GM18520 (cell line): Measurements from ENCODE around the gene PHLPP1.
"Not testable (repeated sequence)": the region's sequence is repeated elsewhere in the genome, so short reads cannot be mapped to it uniquely, and the experiment has no call there.

Experiments used
- ATAC-seq: cut with Tn5 transposase; IDR thresholded peaks from one replicate; pipeline ENCODE4 v1.9.1; 2021; ENCODE audit not compliant: unreplicated experiment

The PHLPP1 gene

GRCh38 chr18:62807396-62807795, 92.1 kb downstream of the PHLPP1 start:
- ATAC-seq, result no peak

GRCh38 chr18:62808123-62808522, 92.8 kb downstream of the PHLPP1 start:
- no peak for ATAC-seq

- ATAC-seq, result not testable (repeated sequence)
Measured at GRCh38 chr18:62809445-62809844, 94.1 kb downstream of the PHLPP1 start.

GRCh38 chr18:62809900-62810299, 94.6 kb downstream of the PHLPP1 start:
- no peak for ATAC-seq

GRCh38 chr18:62810682-62811081, 95.3 kb downstream of the PHLPP1 start:
- no peak for ATAC-seq

- ATAC-seq, result no peak
Measured at GRCh38 chr18:62811674-62812073, 96.3 kb downstream of the PHLPP1 start.

- ATAC-seq, result no peak
Measured at GRCh38 chr18:62812242-62812641, 96.9 kb downstream of the PHLPP1 start.

GRCh38 chr18:62812876-62813275, 97.5 kb downstream of the PHLPP1 start:
- ATAC-seq, result no peak

GRCh38 chr18:62814132-62814759, 98.9 kb downstream of the PHLPP1 start:
- no peak for ATAC-seq

GRCh38 chr18:62825382-62825781, 110.0 kb downstream of the PHLPP1 start:
- no peak for ATAC-seq

GRCh38 chr18:62827397-62827796, 112.1 kb downstream of the PHLPP1 start:
- no peak for ATAC-seq

GRCh38 chr18:62828091-62828640, 112.8 kb downstream of the PHLPP1 start:
- no peak for ATAC-seq

GRCh38 chr18:62828852-62829251, 113.5 kb downstream of the PHLPP1 start:
- no peak for ATAC-seq

- no peak for ATAC-seq
Measured at GRCh38 chr18:62829936-62830335, 114.6 kb downstream of the PHLPP1 start.

- no peak for ATAC-seq
Measured at GRCh38 chr18:62832282-62832681, 116.9 kb downstream of the PHLPP1 start.

- no peak for ATAC-seq
Measured at GRCh38 chr18:62833494-62833893, 118.2 kb downstream of the PHLPP1 start.

- no peak for ATAC-seq
Measured at GRCh38 chr18:62834715-62835114, 119.4 kb downstream of the PHLPP1 start.

- ATAC-seq, result no peak
Measured at GRCh38 chr18:62837011-62837410, 121.7 kb downstream of the PHLPP1 start.

- peak; percentile 82 for ATAC-seq
Measured at GRCh38 chr18:62838475-62839098, 123.2 kb downstream of the PHLPP1 start.

- no peak for ATAC-seq
Measured at GRCh38 chr18:62839874-62840713, 124.8 kb downstream of the PHLPP1 start.

GRCh38 chr18:62841405-62841804, 126.1 kb downstream of the PHLPP1 start:
- ATAC-seq, result no peak

GRCh38 chr18:62842898-62843297, 127.6 kb downstream of the PHLPP1 start:
- no peak for ATAC-seq
